ENCODE measurements around the gene ATG13.

DNA sequence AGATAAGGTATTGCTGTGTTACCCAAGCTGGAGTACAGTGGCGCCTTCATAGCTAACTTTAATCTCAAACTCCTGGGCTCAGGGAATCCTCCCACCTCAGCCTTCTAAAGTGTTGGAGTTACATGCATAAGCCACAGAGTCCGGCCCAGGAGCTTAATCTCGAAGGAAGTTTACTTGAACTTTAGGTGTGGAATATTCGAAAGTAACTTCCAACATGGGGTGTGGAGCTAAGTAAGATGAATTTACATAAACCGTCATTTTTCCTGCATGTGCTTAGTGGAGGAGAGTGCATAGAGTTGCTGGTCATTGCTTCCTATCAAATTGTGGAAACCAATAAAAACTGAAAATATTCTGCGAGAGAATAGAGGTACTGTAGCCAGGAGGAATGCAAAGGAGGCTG lies 1.5 kb downstream of the ATG13 start:
- no peak for TF ChIP-seq POLR2AphosphoS5 (IDR thresholded peaks at IDR 0.05; ENCODE audit: low read depth, low read length)
- TF ChIP-seq FOXP2 (optimal IDR thresholded peaks at IDR 0.05; ENCODE audit: borderline replicate concordance, extremely low read depth, extremely low read length, insufficient read depth): no peak

Measured in PFSK-1 (cell line).